Peyer's patch (tissue), 4 donors: Measurements from ENCODE around the gene POU2AF2. TPM values are rescaled to one million over a fixed set of nuclear protein-coding genes. Genes with fewer than 3 reads are reported as not detected.
A peak's percentile ranks its signal among the peaks of the same experiment; 100 is the strongest.

Experiments
- DNase-seq, 3 donors: peaks; one replicate each; pipeline ENCODE4 v3.0.0-alpha.2; 2017 to 2019
- H3K27ac ChIP-seq, 4 donors: fragments of 200-600 bp; sonication (generic); one replicate each; pipeline ENCODE4 v1.5.1; 2016 to 2019
- H3K27me3 ChIP-seq, 2 donors: fragments of 200-600 bp; sonication (generic); one replicate each; pipeline ENCODE4 v1.5.1; 2019
- H3K36me3 ChIP-seq, 3 donors: fragments of 200-600 bp; sonication (generic); one replicate each; pipeline ENCODE4 v1.5.1; 2016 to 2019
- H3K4me1 ChIP-seq, 4 donors: fragments of 200-600 bp; sonication (generic); one replicate each; pipeline ENCODE4 v1.5.1; 2016 to 2019
- H3K4me3 ChIP-seq, 4 donors: fragments of 200-600 bp; sonication (generic); 1 replicate in 3 of 4; 2 replicates in 1 of 4; pipeline ENCODE4 v1.5.1; 2016 to 2019; ENCODE audit warnings: mild to moderate bottlenecking in 1 of 4
- H3K9me3 ChIP-seq, 4 donors: fragments of 200-600 bp; sonication (generic); one replicate each; pipeline ENCODE4 v1.5.1; 2016 to 2019; ENCODE audit warnings: mild to moderate bottlenecking in 1 of 4
- CTCF ChIP-seq, 6 experiments: fragments of 450-650 bp in 4 of 6; fragments of 200-600 bp in 2 of 6; sonication (generic) in 1 of 6; IDR thresholded peaks; one replicate each; pipeline ENCODE4 v1.5.1; 2017 to 2019; ENCODE audit warnings: antibody characterized with exemption in 6 of 6, mild to moderate bottlenecking in 3 of 6, moderate library complexity in 1 of 6
- POLR2A ChIP-seq, 2 donors: fragments of 450-650 bp; IDR thresholded peaks; one replicate each; pipeline ENCODE4 v1.5.1; 2017; ENCODE audit warnings: antibody characterized with exemption in 2 of 2, mild to moderate bottlenecking in 2 of 2, moderate library complexity in 2 of 2
- total RNA-seq, 4 donors: library from RNA; depleted of rRNA; stranded (reverse); fragments of >200 nt; gene quantifications; one replicate each; pipeline ENCODE4 v1.1.0, GENCODE V29; 2016

The POU2AF2 gene
- total RNA-seq, 4 donors from 2014 or later, result 1.2 to 4.4 TPM; not detected in 2

GRCh38 chr11:111306321-111306720, 60.8 kb downstream of the POU2AF2 start:
- H3K4me3 ChIP-seq, result no peak overlapping the region
- H3K9me3 ChIP-seq, result no peaks in the 10 kb centered on the region
- no peak for DNase-seq
- no peak overlapping the region for H3K27ac ChIP-seq
- no peaks in the 10 kb centered on the region for H3K36me3 ChIP-seq
- peaks cover 0 to 25% (median 0%) of the 10 kb centered on the region in 4 donors for H3K4me1 ChIP-seq
- no peaks in the 10 kb centered on the region for H3K27me3 ChIP-seq
- TF ChIP-seq CTCF (IDR thresholded peaks at IDR 0.05) (no peak), POLR2A (IDR thresholded peaks at IDR 0.05) (no peak)

GRCh38 chr11:111307472-111308108, 62.1 kb downstream of the POU2AF2 start:
- Histone ChIP-seq H3K9me3 (no peaks in the 10 kb centered on the region), H3K4me1 (peaks cover 0 to 15% (median 0%) of the 10 kb centered on the region in 4 donors), H3K27me3 (no peaks in the 10 kb centered on the region), H3K4me3 (no peak overlapping the region), H3K27ac (peak overlapping the region in 2 of 4 donors; percentile 6 to 48), H3K36me3 (no peaks in the 10 kb centered on the region)
- no peak for DNase-seq
- TF ChIP-seq CTCF (IDR thresholded peaks at IDR 0.05) (peak in 3 of 6 experiments; percentile 29 to 39 (median 31)), POLR2A (IDR thresholded peaks at IDR 0.05) (no peak)

GRCh38 chr11:111308140-111308539, 62.6 kb downstream of the POU2AF2 start:
- Histone ChIP-seq H3K27me3 (no peaks in the 10 kb centered on the region), H3K4me1 (peaks cover 0 to 10% (median 0%) of the 10 kb centered on the region in 4 donors), H3K9me3 (no peaks in the 10 kb centered on the region), H3K36me3 (no peaks in the 10 kb centered on the region), H3K27ac (peak overlapping the region in 2 of 4 donors; percentile 6 to 48), H3K4me3 (no peak overlapping the region)
- TF ChIP-seq POLR2A (IDR thresholded peaks at IDR 0.05) (no peak), CTCF (IDR thresholded peaks at IDR 0.05) (no peak)
- DNase-seq, result peak in 2 of 3 donors; percentile 87 to 92

- Histone ChIP-seq H3K27ac (no peak overlapping the region), H3K4me3 (no peak overlapping the region), H3K9me3 (no peaks in the 10 kb centered on the region), H3K36me3 (no peaks in the 10 kb centered on the region), H3K4me1 (peaks cover 0 to 5% (median 0%) of the 10 kb centered on the region in 4 donors), H3K27me3 (no peaks in the 10 kb centered on the region)
- no peak for DNase-seq
- TF ChIP-seq CTCF (IDR thresholded peaks at IDR 0.05) (no peak), POLR2A (IDR thresholded peaks at IDR 0.05) (no peak)
Observed at GRCh38 chr11:111309215-111309915, 63.8 kb downstream of the POU2AF2 start.

- DNase-seq, result no peak
- no peaks in the 10 kb centered on the region for H3K9me3 ChIP-seq
- no peaks in the 10 kb centered on the region for H3K27me3 ChIP-seq
- peaks cover 0 to 5% (median 0%) of the 10 kb centered on the region in 4 donors for H3K4me1 ChIP-seq
- no peak overlapping the region for H3K4me3 ChIP-seq
- no peaks in the 10 kb centered on the region for H3K36me3 ChIP-seq
- TF ChIP-seq CTCF (IDR thresholded peaks at IDR 0.05), result no peak
- no peak for TF ChIP-seq POLR2A (IDR thresholded peaks at IDR 0.05)
- no peak overlapping the region for H3K27ac ChIP-seq
Observed at GRCh38 chr11:111310088-111310487, 64.6 kb downstream of the POU2AF2 start.
